OCI-LY7 (cell line): ENCODE results near the gene TAS2R30.

Source experiments
- CTCF ChIP-seq: fragments of 200-600 bp; sonication (generic); conservative IDR thresholded peaks from 2 replicates; pipeline ENCODE4 v1.5.1; 2014; ENCODE audit warnings: mild to moderate bottlenecking, antibody characterized with exemption, low read length, moderate library complexity, mixed read lengths
- EZH2phosphoT487 ChIP-seq: fragments of 200-600 bp; sonication (generic); IDR thresholded peaks from 2 replicates; pipeline ENCODE4 v1.6.1; 2018; ENCODE audit warnings: low read depth, borderline replicate concordance, mild to moderate bottlenecking, mixed run types, antibody characterized with exemption, low read length, moderate library complexity, mixed read lengths

GRCh38 chr12:11150832-11151231 is 16.4 kb upstream of the TAS2R30 start:
- TF ChIP-seq CTCF = no peak
- TF ChIP-seq EZH2phosphoT487 = no peak
